Measurements from ENCODE around the gene MCOLN2. TPM values are rescaled to one million over a fixed set of nuclear protein-coding genes. Genes with fewer than 3 reads are reported as not detected.

Gene MCOLN2
- total RNA-seq, 2 donors from 2014 or later: 15.4 to 21.6 TPM

GRCh38 chr1:84933011-84933611 is 63.8 kb downstream of the MCOLN2 start:
- no peak overlapping the region for H3K9ac ChIP-seq (ENCODE audit: low read depth in 2 of 2, low read length in 2 of 2)
- intact Hi-C loops (cut with DNase I): loop anchor here (5.0 kb wide), 1 partner anchor 161 kb away; no protein-coding TSS in a partner anchor
- no peak overlapping the region for H3K27ac ChIP-seq
- H3K4me1 ChIP-seq: no peaks in the 10 kb centered on the region
- no peak for DNase-seq
- no peak overlapping the region for H3K4me3 ChIP-seq
- no peaks in the 10 kb centered on the region for H3K9me3 ChIP-seq
- no peaks in the 10 kb centered on the region for H3K27me3 ChIP-seq
- H3K36me3 ChIP-seq: no peaks in the 10 kb centered on the region
- TF ChIP-seq CTCF (IDR thresholded peaks at IDR 0.05): no peak

GRCh38 chr1:84930831-84931230 is 66.1 kb downstream of the MCOLN2 start:
- intact Hi-C loops (cut with DNase I): loop anchor here (5.0 kb wide), 1 partner anchor 159 kb away; no protein-coding TSS in a partner anchor
- Histone ChIP-seq H3K4me3 (no peak overlapping the region), H3K9ac (ENCODE audit: low read depth in 2 of 2, low read length in 2 of 2) (no peak overlapping the region), H3K4me1 (no peaks in the 10 kb centered on the region), H3K27ac (no peak overlapping the region), H3K27me3 (no peaks in the 10 kb centered on the region), H3K36me3 (no peaks in the 10 kb centered on the region), H3K9me3 (no peaks in the 10 kb centered on the region)
- TF ChIP-seq CTCF (IDR thresholded peaks at IDR 0.05): no peak
- DNase-seq: no peak

- Histone ChIP-seq H3K4me3 (no peak overlapping the region), H3K9ac (ENCODE audit: low read depth in 2 of 2, low read length in 2 of 2) (no peak overlapping the region), H3K4me1 (no peaks in the 10 kb centered on the region), H3K36me3 (no peaks in the 10 kb centered on the region), H3K27me3 (no peaks in the 10 kb centered on the region), H3K9me3 (no peaks in the 10 kb centered on the region), H3K27ac (no peak overlapping the region)
- intact Hi-C loops (cut with DNase I): loop anchor here (5.0 kb wide), 1 partner anchor 158 kb away; no protein-coding TSS in a partner anchor
- no peak for DNase-seq
- TF ChIP-seq CTCF (IDR thresholded peaks at IDR 0.05): no peak
These were observed 66.6 kb downstream of the MCOLN2 start for GRCh38 chr1:84930329-84930728.

GRCh38 chr1:84929581-84929980 is 67.3 kb downstream of the MCOLN2 start:
- no peak overlapping the region for H3K9ac ChIP-seq (ENCODE audit: low read depth in 2 of 2, low read length in 2 of 2)

GRCh38 chr1:84928979-84929378 is 67.9 kb downstream of the MCOLN2 start:
- Histone ChIP-seq H3K9me3 (no peaks in the 10 kb centered on the region), H3K27me3 (no peaks in the 10 kb centered on the region), H3K4me3 (no peak overlapping the region), H3K27ac (no peak overlapping the region), H3K36me3 (no peaks in the 10 kb centered on the region), H3K4me1 (no peaks in the 10 kb centered on the region), H3K9ac (ENCODE audit: low read depth in 2 of 2, low read length in 2 of 2) (no peak overlapping the region)
- no peak for TF ChIP-seq CTCF (IDR thresholded peaks at IDR 0.05)
- no peak for DNase-seq
- intact Hi-C loops (cut with DNase I): no loop called here

More at GRCh38 chr1:84929581-84929980, 67.3 kb downstream of the MCOLN2 start:
- no peaks in the 10 kb centered on the region for H3K9me3 ChIP-seq
- H3K36me3 ChIP-seq: no peaks in the 10 kb centered on the region
- intact Hi-C loops (cut with DNase I): no loop called here
- H3K4me3 ChIP-seq: no peak overlapping the region
- no peak for TF ChIP-seq CTCF (IDR thresholded peaks at IDR 0.05)
- H3K4me1 ChIP-seq: no peaks in the 10 kb centered on the region
- H3K27me3 ChIP-seq: no peaks in the 10 kb centered on the region
- H3K27ac ChIP-seq: no peak overlapping the region
- DNase-seq: no peak
